OCI-LY3 (cell line): ENCODE results near the gene CASZ1.

Experiments
- CTCF ChIP-seq: fragments of 200-600, 300-600 bp; sonication (generic); IDR thresholded peaks from 2 replicates; pipeline ENCODE4 v1.5.1; 2014; ENCODE audit warnings: antibody characterized with exemption, low read length, low read depth
- EZH2phosphoT487 ChIP-seq: fragments of 200-600 bp; shearing (Covaris generic); IDR thresholded peaks from 2 replicates; pipeline ENCODE4 v1.6.1; 2018; ENCODE audit warnings: antibody characterized with exemption, mixed run types, low read depth

DNA sequence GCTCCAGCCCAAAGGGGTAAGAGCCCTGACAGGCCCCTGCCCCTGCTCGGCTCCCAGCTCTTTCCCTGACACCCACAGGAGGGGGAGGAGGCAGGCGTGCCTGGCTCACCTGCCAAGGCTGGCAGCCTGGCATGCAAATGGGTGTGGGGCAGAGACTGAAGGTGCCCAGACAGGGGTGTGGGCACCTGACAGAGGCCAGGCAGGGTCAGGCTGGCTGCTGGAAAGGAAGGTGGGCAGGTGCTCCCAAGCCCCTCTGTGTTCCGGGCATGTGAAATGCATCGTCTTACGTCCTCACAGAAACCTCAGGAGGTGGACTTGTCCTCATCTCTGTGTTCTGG lies 19.4 kb upstream of the CASZ1 start:
- TF ChIP-seq CTCF (no peak), EZH2phosphoT487 (no peak)
